Posterior vena cava (tissue), 2 donors: ENCODE measurements around the gene DAZAP1. TPM values are rescaled to one million over a fixed set of nuclear protein-coding genes. Genes with fewer than 3 reads are reported as not detected.

ENCODE experiments used
- DNase-seq: peaks from one replicate; pipeline ENCODE4 v3.0.0-alpha.2; 2020; ENCODE audit warnings: low spot score
- intact Hi-C, 2 donors: fragments of 100-400 bp; cut with DNase I; formaldehyde crosslinking; loops; one replicate each; pipeline versions ENCODE4 v1.14.1 to v1.14.2; 2022 to 2023
- total RNA-seq, 2 donors: library from RNA; stranded (reverse); fragmentation: NEBNext Ultra II Directional; extraction: Animal tissue kit (Norgen Biotek cat#: 25700); gene quantifications; one replicate each; pipeline ENCODE4 v1.2.1, GENCODE V29; 2021
- donor health status: DM: yes; HTN: yes; CAD: no.
- donor health status: DM: yes; HTN: yes; CAD: no.

The DAZAP1 gene
- total RNA-seq, 2 donors from 2014 or later, result 59.7 to 75.8 TPM

GRCh38 chr19:1447944-1448343 lies 40.6 kb downstream of the DAZAP1 start:
- intact Hi-C loops, result loop anchor here in 1 of 2 donors (1.0 kb wide), 1 partner anchor 34 kb away; no protein-coding TSS in a partner anchor

GRCh38 chr19:1449467-1450442 lies 42.4 kb downstream of the DAZAP1 start, which contains the start of gene APC2:
Gene APC2 (plus strand): TSS chr19:1450121. CDS start chr19:1453002, 2,881 bp downstream.
- no peak for DNase-seq
- intact Hi-C loops, result loop anchor here in 1 of 2 donors (10.0 kb wide), 1 partner anchor 165 kb away; the partner anchor contains the start of gene EFNA2

More at GRCh38 chr19:1447944-1448343, 40.6 kb downstream of the DAZAP1 start:
- DNase-seq, result no peak

- intact Hi-C loops, result loop anchor here in 1 of 2 donors (10.0 kb wide), 1 partner anchor 166 kb away; the partner anchor contains the start of gene EFNA2
- DNase-seq, result no peak
Measured at GRCh38 chr19:1450735-1451731, 43.6 kb downstream of the DAZAP1 start.

GRCh38 chr19:1451916-1452801 lies 44.8 kb downstream of the DAZAP1 start:
- intact Hi-C loops, result loop anchor here in 1 of 2 donors (10.0 kb wide), 1 partner anchor 167 kb away; the partner anchor contains the start of gene EFNA2
- DNase-seq, result no peak

GRCh38 chr19:1452802-1453524 lies 45.6 kb downstream of the DAZAP1 start:
- intact Hi-C loops, result loop anchor here in 1 of 2 donors (10.0 kb wide), 1 partner anchor 168 kb away; the partner anchor contains the start of gene EFNA2
- DNase-seq, result no peak

GRCh38 chr19:1453525-1454364 lies 46.4 kb downstream of the DAZAP1 start:
- DNase-seq, result no peak
- intact Hi-C loops, result loop anchor here in 1 of 2 donors (10.0 kb wide), 1 partner anchor 169 kb away; the partner anchor contains the start of gene EFNA2

- intact Hi-C loops, result loop anchor here in 1 of 2 donors (10.0 kb wide), 1 partner anchor 170 kb away; the partner anchor contains the start of gene EFNA2
Measured at GRCh38 chr19:1455002-1455335, 47.6 kb downstream of the DAZAP1 start.

GRCh38 chr19:1455336-1456120 lies 48.1 kb downstream of the DAZAP1 start:
- intact Hi-C loops, result loop anchor here in 1 of 2 donors (10.0 kb wide), 1 partner anchor 171 kb away; the partner anchor contains the start of gene EFNA2
- no peak for DNase-seq

More at GRCh38 chr19:1455002-1455335, 47.6 kb downstream of the DAZAP1 start:
- no peak for DNase-seq

- DNase-seq, result no peak
- intact Hi-C loops, result loop anchor here in 1 of 2 donors (10.0 kb wide), 1 partner anchor 172 kb away; the partner anchor contains the start of gene EFNA2
Measured at GRCh38 chr19:1456121-1456900, 48.9 kb downstream of the DAZAP1 start.

GRCh38 chr19:1457031-1457739 lies 49.8 kb downstream of the DAZAP1 start:
- intact Hi-C loops, result loop anchor here in 1 of 2 donors (10.0 kb wide), 1 partner anchor 172 kb away; the partner anchor contains the start of gene EFNA2
- no peak for DNase-seq

GRCh38 chr19:1457892-1458291 lies 50.5 kb downstream of the DAZAP1 start:
- intact Hi-C loops, result loop anchor here in 1 of 2 donors (10.0 kb wide), 1 partner anchor 173 kb away; the partner anchor contains the start of gene EFNA2
- no peak for DNase-seq

- intact Hi-C loops, result loop anchor here in 1 of 2 donors (10.0 kb wide), 1 partner anchor 175 kb away; the partner anchor contains the start of gene EFNA2
Measured at GRCh38 chr19:1459479-1459878, 52.1 kb downstream of the DAZAP1 start.

GRCh38 chr19:1460033-1460995 lies 52.9 kb downstream of the DAZAP1 start:
- DNase-seq, result no peak
- intact Hi-C loops, result no loop called here

More at GRCh38 chr19:1459479-1459878, 52.1 kb downstream of the DAZAP1 start:
- no peak for DNase-seq
